Measurements from ENCODE around the gene TNFAIP3.
A peak's percentile ranks its signal among the peaks of the same experiment; 100 is the strongest.
"Not testable (repeated sequence)": the region's sequence is repeated elsewhere in the genome, so short reads cannot be mapped to it uniquely, and the experiment has no call there.

Gene TNFAIP3

GRCh38 chr6:137890983-137891537, 24.0 kb downstream of the TNFAIP3 start:
- no peak for ATAC-seq
- Mint-ChIP-seq H3K4me1 (peaks cover 15% of the 10 kb centered on the region), H3K4me3 (no peak overlapping the region), H3K9me3 (peaks cover 9% of the 10 kb centered on the region), H3K36me3 (no peaks in the 10 kb centered on the region), H3K27ac (no peak overlapping the region)
- no peak for DNase-seq (ENCODE audit: low spot score in 2 of 2)

- Mint-ChIP-seq H3K4me3 (no peak overlapping the region), H3K36me3 (no peaks in the 10 kb centered on the region), H3K4me1 (peaks cover 9% of the 10 kb centered on the region), H3K27ac (peak overlapping the region; percentile 50), H3K9me3 (peaks cover 9% of the 10 kb centered on the region)
- ATAC-seq (peak; percentile 44), DNase-seq (ENCODE audit: low spot score in 2 of 2) (no peak)
Observed at GRCh38 chr6:137892271-137892708, 25.2 kb downstream of the TNFAIP3 start.

GRCh38 chr6:137893181-137893580, 26.1 kb downstream of the TNFAIP3 start:
- ATAC-seq (no peak), DNase-seq (ENCODE audit: low spot score in 2 of 2) (no peak)
- Mint-ChIP-seq H3K27ac (no peak overlapping the region), H3K9me3 (peaks cover 8% of the 10 kb centered on the region), H3K36me3 (no peaks in the 10 kb centered on the region), H3K4me3 (no peak overlapping the region), H3K4me1 (peaks cover 6% of the 10 kb centered on the region)

- Mint-ChIP-seq H3K9me3 (peaks cover 3% of the 10 kb centered on the region), H3K36me3 (no peaks in the 10 kb centered on the region), H3K4me1 (peaks cover under 1% of the 10 kb centered on the region), H3K27ac (no peak overlapping the region), H3K4me3 (no peak overlapping the region)
- ATAC-seq, result no peak
- DNase-seq (ENCODE audit: low spot score in 2 of 2), result no peak
Observed at GRCh38 chr6:137893726-137894125, 26.7 kb downstream of the TNFAIP3 start.

GRCh38 chr6:137894378-137894777, 27.3 kb downstream of the TNFAIP3 start:
- DNase-seq (ENCODE audit: low spot score in 2 of 2); H3K9me3 Mint-ChIP-seq; H3K4me1 Mint-ChIP-seq; ATAC-seq; H3K4me3 Mint-ChIP-seq; H3K36me3 Mint-ChIP-seq; H3K27ac Mint-ChIP-seq: not testable (repeated sequence)

- no peak for ATAC-seq
- DNase-seq (ENCODE audit: low spot score in 2 of 2), result no peak
- H3K4me1 Mint-ChIP-seq, result no peaks in the 10 kb centered on the region
- no peak overlapping the region for H3K27ac Mint-ChIP-seq
- no peaks in the 10 kb centered on the region for H3K36me3 Mint-ChIP-seq
- no peaks in the 10 kb centered on the region for H3K9me3 Mint-ChIP-seq
- H3K4me3 Mint-ChIP-seq, result no peak overlapping the region
Observed at GRCh38 chr6:137894779-137895385, 27.8 kb downstream of the TNFAIP3 start.

- no peaks in the 10 kb centered on the region for H3K36me3 Mint-ChIP-seq
- no peak overlapping the region for H3K27ac Mint-ChIP-seq
- peaks cover 4% of the 10 kb centered on the region for H3K4me1 Mint-ChIP-seq
- H3K9me3 Mint-ChIP-seq, result no peaks in the 10 kb centered on the region
- DNase-seq (ENCODE audit: low spot score in 2 of 2), result no peak
- no peak overlapping the region for H3K4me3 Mint-ChIP-seq
- ATAC-seq, result no peak
Observed at GRCh38 chr6:137896647-137897046, 29.6 kb downstream of the TNFAIP3 start.

GRCh38 chr6:137900815-137901214, 33.8 kb downstream of the TNFAIP3 start:
- ATAC-seq (no peak), DNase-seq (ENCODE audit: low spot score in 2 of 2) (no peak)
- Mint-ChIP-seq H3K27ac (no peak overlapping the region), H3K9me3 (no peaks in the 10 kb centered on the region), H3K36me3 (peaks cover 11% of the 10 kb centered on the region), H3K4me1 (peaks cover 25% of the 10 kb centered on the region), H3K4me3 (no peak overlapping the region)

GRCh38 chr6:137901454-137901853, 34.4 kb downstream of the TNFAIP3 start:
- H3K27ac Mint-ChIP-seq, result no peak overlapping the region
- H3K36me3 Mint-ChIP-seq, result peaks cover 11% of the 10 kb centered on the region
- no peak for ATAC-seq
- DNase-seq (ENCODE audit: low spot score in 2 of 2), result no peak
- no peak overlapping the region for H3K4me3 Mint-ChIP-seq
- H3K9me3 Mint-ChIP-seq, result no peaks in the 10 kb centered on the region
- H3K4me1 Mint-ChIP-seq, result peaks cover 28% of the 10 kb centered on the region

- Mint-ChIP-seq H3K36me3 (peaks cover 11% of the 10 kb centered on the region), H3K4me3 (no peak overlapping the region), H3K9me3 (no peaks in the 10 kb centered on the region), H3K4me1 (peaks cover 32% of the 10 kb centered on the region), H3K27ac (no peak overlapping the region)
- no peak for ATAC-seq
- no peak for DNase-seq (ENCODE audit: low spot score in 2 of 2)
Observed at GRCh38 chr6:137902699-137903098, 35.6 kb downstream of the TNFAIP3 start.

- Mint-ChIP-seq H3K4me3 (peak overlapping the region; percentile 67), H3K4me1 (peaks cover 36% of the 10 kb centered on the region), H3K36me3 (peaks cover 11% of the 10 kb centered on the region), H3K9me3 (no peaks in the 10 kb centered on the region), H3K27ac (peak overlapping the region; percentile 99)
- DNase-seq (ENCODE audit: low spot score in 2 of 2) (no peak), ATAC-seq (no peak)
Observed at GRCh38 chr6:137903274-137903932, 36.3 kb downstream of the TNFAIP3 start.

GRCh38 chr6:137903933-137904821, 37.1 kb downstream of the TNFAIP3 start:
- Mint-ChIP-seq H3K9me3 (no peaks in the 10 kb centered on the region), H3K4me1 (peaks cover 44% of the 10 kb centered on the region), H3K4me3 (peak overlapping the region; percentile 67), H3K27ac (peak overlapping the region; percentile 99), H3K36me3 (peaks cover 11% of the 10 kb centered on the region)
- DNase-seq (ENCODE audit: low spot score in 2 of 2), result peak in 1 of 2 donors; percentile 75
- peak; percentile 89 for ATAC-seq

- H3K27ac Mint-ChIP-seq, result peak overlapping the region; percentile 99
- H3K36me3 Mint-ChIP-seq, result peaks cover 11% of the 10 kb centered on the region
- DNase-seq (ENCODE audit: low spot score in 2 of 2) (peak; percentile 46 to 80), ATAC-seq (peak; percentile 88)
- H3K9me3 Mint-ChIP-seq, result no peaks in the 10 kb centered on the region
- H3K4me1 Mint-ChIP-seq, result peaks cover 52% of the 10 kb centered on the region
- peak overlapping the region; percentile 67 for H3K4me3 Mint-ChIP-seq
Observed at GRCh38 chr6:137904822-137905617, 38.0 kb downstream of the TNFAIP3 start.

- H3K27ac Mint-ChIP-seq, result peak overlapping the region; percentile 60
- DNase-seq (ENCODE audit: low spot score in 2 of 2) (no peak), ATAC-seq (no peak)
- peak overlapping the region; percentile 67 for H3K4me3 Mint-ChIP-seq
- no peaks in the 10 kb centered on the region for H3K9me3 Mint-ChIP-seq
- peaks cover 11% of the 10 kb centered on the region for H3K36me3 Mint-ChIP-seq
- H3K4me1 Mint-ChIP-seq, result peaks cover 58% of the 10 kb centered on the region
Observed at GRCh38 chr6:137906020-137906472, 39.0 kb downstream of the TNFAIP3 start.
